ENCODE data around the gene APBA2.
"Not testable (repeated sequence)": the region's sequence is repeated elsewhere in the genome, so short reads cannot be mapped to it uniquely, and the experiment has no call there.

APBA2 gene

DNA sequence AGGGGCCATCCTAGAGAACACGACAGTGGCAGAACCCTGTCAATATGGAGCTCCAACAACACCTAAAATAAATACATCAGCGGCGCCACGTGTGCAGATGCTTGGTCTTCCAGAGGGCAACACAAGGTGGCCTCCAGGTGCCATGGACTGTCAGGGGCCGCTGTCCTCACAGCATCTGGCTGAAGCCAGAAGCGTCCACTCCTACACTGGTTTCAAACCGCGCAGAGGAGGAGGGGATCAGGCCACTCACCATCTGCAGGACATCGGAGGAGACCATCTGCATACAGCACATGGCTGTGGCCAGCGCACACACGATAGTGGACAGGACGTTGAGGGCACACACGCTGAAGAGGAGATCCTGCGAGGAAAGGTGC lies 265.7 kb downstream of the APBA2 start:
- Histone ChIP-seq H3K36me3 (ENCODE audit: insufficient read depth, low read length) (no peaks in the 10 kb centered on the region), H3K27ac (ENCODE audit: low read length) (no peak overlapping the region), H3K4me2 (ENCODE audit: insufficient read depth, low read length) (no peak overlapping the region), H3K4me1 (ENCODE audit: insufficient read depth, low read length) (no peaks in the 10 kb centered on the region), H3K9me3 (ENCODE audit: insufficient read depth, low read length, severe bottlenecking) (no peaks in the 10 kb centered on the region), H3K4me3 (ENCODE audit: low read depth in 1 of 2, low read length in 2 of 2) (no peak overlapping the region), H3K79me2 (ENCODE audit: insufficient read depth, low read length) (no peaks in the 10 kb centered on the region), H4K20me1 (ENCODE audit: insufficient read depth, low read length) (no peaks in the 10 kb centered on the region), H2AFZ (ENCODE audit: low read depth, low read length) (no peak overlapping the region), H3K27me3 (ENCODE audit: insufficient read depth, low read length, poor library complexity) (no peaks in the 10 kb centered on the region), H3K9ac (ENCODE audit: low read depth, low read length) (no peak overlapping the region)
- ATAC-seq (ENCODE audit: insufficient read depth, low read depth) (no peak), DNase-seq (no peak)
- TF ChIP-seq EZH2 (IDR thresholded peaks at IDR 0.05; ENCODE audit: borderline replicate concordance, low read depth, low read length, severe bottlenecking), result no peak

DNA sequence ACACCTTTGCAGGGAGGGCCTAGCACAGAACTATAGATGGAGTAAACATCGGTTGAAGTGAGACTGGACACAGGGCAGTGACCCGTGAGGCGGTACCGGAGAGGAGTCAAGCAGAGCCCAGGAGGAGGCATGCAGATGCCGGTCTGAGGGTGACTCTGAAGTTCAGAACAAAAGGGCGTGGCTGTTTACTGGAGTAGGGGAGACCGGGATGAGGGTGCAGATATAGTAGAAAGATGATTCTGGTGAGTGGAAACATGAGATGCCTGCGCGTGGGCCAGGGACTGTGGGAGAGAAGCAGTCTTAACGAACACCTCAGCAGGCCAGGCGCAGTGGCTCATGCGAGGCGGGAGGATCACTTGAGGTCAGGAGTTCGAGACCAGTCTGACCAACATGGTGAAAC lies 270.7 kb downstream of the APBA2 start:
- no peak for TF ChIP-seq CTCF (IDR thresholded peaks at IDR 0.05; ENCODE audit: borderline replicate concordance, extremely low read depth, low read length, poor library complexity, severe bottlenecking)
- TF ChIP-seq EZH2 (IDR thresholded peaks at IDR 0.05; ENCODE audit: borderline replicate concordance, low read depth, low read length, severe bottlenecking), result no peak
- DNase-seq (no peak), ATAC-seq (ENCODE audit: insufficient read depth, low read depth) (no peak)
- no peak overlapping the region for H3K4me2 ChIP-seq (ENCODE audit: insufficient read depth, low read length)
- H2AFZ ChIP-seq (ENCODE audit: low read depth, low read length), result no peak overlapping the region
- no peaks in the 10 kb centered on the region for H3K79me2 ChIP-seq (ENCODE audit: insufficient read depth, low read length)
- H3K4me1 ChIP-seq (ENCODE audit: insufficient read depth, low read length), result no peaks in the 10 kb centered on the region
- H3K36me3 ChIP-seq (ENCODE audit: insufficient read depth, low read length), result no peaks in the 10 kb centered on the region
- no peak overlapping the region for H3K9ac ChIP-seq (ENCODE audit: low read depth, low read length)
- no peaks in the 10 kb centered on the region for H3K27me3 ChIP-seq (ENCODE audit: insufficient read depth, low read length, poor library complexity)
- no peak overlapping the region for H3K27ac ChIP-seq (ENCODE audit: low read length)
- H3K9me3 ChIP-seq (ENCODE audit: insufficient read depth, low read length, severe bottlenecking), result no peaks in the 10 kb centered on the region
- H3K4me3 ChIP-seq (ENCODE audit: low read depth in 1 of 2, low read length in 2 of 2), result no peak overlapping the region
- no peaks in the 10 kb centered on the region for H4K20me1 ChIP-seq (ENCODE audit: insufficient read depth, low read length)

DNA sequence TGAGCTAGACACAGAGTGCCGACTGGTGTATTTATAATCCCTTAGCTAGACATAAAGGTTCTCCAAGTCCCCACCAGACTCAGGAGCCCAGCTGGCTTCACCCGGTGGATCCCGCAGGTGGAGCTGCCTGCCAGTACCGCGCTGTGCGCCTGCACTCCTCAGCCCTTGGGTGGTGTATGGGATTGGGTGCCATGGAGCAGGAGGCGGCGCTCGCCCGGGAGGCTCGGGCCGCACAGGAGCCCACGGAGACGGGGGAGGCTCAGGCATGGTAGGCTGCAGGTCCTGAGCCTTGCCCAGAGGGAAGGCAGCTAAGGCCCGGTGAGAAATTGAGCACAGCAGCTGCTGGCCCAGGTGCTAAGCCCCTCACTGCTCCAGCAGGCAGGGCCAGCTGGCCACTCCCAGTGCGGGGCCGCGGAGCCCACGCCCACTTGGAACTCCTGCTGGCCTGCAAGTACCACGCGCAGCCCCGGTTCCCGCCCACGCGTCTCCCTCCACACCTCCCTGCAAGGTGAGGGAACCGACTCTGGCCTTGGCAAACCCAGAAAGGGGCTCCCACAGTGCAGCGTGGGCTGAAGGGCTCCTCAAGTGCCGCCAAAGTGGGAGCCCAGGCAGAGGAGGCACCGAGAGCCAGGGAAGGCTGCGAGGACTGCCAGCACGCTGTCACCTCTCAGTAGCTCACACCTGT lies 274.1 kb downstream of the APBA2 start:
- H3K79me2 ChIP-seq (ENCODE audit: insufficient read depth, low read length), result no peaks in the 10 kb centered on the region
- H3K4me3 ChIP-seq (ENCODE audit: low read depth in 1 of 2, low read length in 2 of 2), result no peak overlapping the region
- H3K4me2 ChIP-seq (ENCODE audit: insufficient read depth, low read length), result no peak overlapping the region
- TF ChIP-seq EZH2 (IDR thresholded peaks at IDR 0.05; ENCODE audit: borderline replicate concordance, low read depth, low read length, severe bottlenecking) (no peak), CTCF (IDR thresholded peaks at IDR 0.05; ENCODE audit: borderline replicate concordance, extremely low read depth, low read length, poor library complexity, severe bottlenecking) (no peak)
- H3K9ac ChIP-seq (ENCODE audit: low read depth, low read length), result no peak overlapping the region
- H3K4me1 ChIP-seq (ENCODE audit: insufficient read depth, low read length), result no peaks in the 10 kb centered on the region
- ATAC-seq (ENCODE audit: insufficient read depth, low read depth), result no peak
- no peaks in the 10 kb centered on the region for H3K36me3 ChIP-seq (ENCODE audit: insufficient read depth, low read length)
- no peak overlapping the region for H3K27ac ChIP-seq (ENCODE audit: low read length)
- no peaks in the 10 kb centered on the region for H3K27me3 ChIP-seq (ENCODE audit: insufficient read depth, low read length, poor library complexity)
- no peak for DNase-seq
- H2AFZ ChIP-seq (ENCODE audit: low read depth, low read length), result no peak overlapping the region
- no peaks in the 10 kb centered on the region for H3K9me3 ChIP-seq (ENCODE audit: insufficient read depth, low read length, severe bottlenecking)
- no peaks in the 10 kb centered on the region for H4K20me1 ChIP-seq (ENCODE audit: insufficient read depth, low read length)

- TF ChIP-seq EZH2 (IDR thresholded peaks at IDR 0.05; ENCODE audit: borderline replicate concordance, low read depth, low read length, severe bottlenecking) (no peak), CTCF (IDR thresholded peaks at IDR 0.05; ENCODE audit: borderline replicate concordance, extremely low read depth, low read length, poor library complexity, severe bottlenecking) (no peak)
- no peak for ATAC-seq (ENCODE audit: insufficient read depth, low read depth)
- Histone ChIP-seq H3K4me1 (ENCODE audit: insufficient read depth, low read length) (no peaks in the 10 kb centered on the region), H3K27me3 (ENCODE audit: insufficient read depth, low read length, poor library complexity) (no peaks in the 10 kb centered on the region), H4K20me1 (ENCODE audit: insufficient read depth, low read length) (no peaks in the 10 kb centered on the region), H2AFZ (ENCODE audit: low read depth, low read length) (no peak overlapping the region), H3K4me3 (ENCODE audit: low read depth in 1 of 2, low read length in 2 of 2) (no peak overlapping the region), H3K36me3 (ENCODE audit: insufficient read depth, low read length) (no peaks in the 10 kb centered on the region), H3K9me3 (ENCODE audit: insufficient read depth, low read length, severe bottlenecking) (no peaks in the 10 kb centered on the region), H3K79me2 (ENCODE audit: insufficient read depth, low read length) (no peaks in the 10 kb centered on the region), H3K4me2 (ENCODE audit: insufficient read depth, low read length) (no peak overlapping the region), H3K9ac (ENCODE audit: low read depth, low read length) (no peak overlapping the region), H3K27ac (ENCODE audit: low read length) (no peak overlapping the region)
- no peak for DNase-seq
Observed at GRCh38 chr15:29162411-29162810, 276.6 kb downstream of the APBA2 start.

DNA sequence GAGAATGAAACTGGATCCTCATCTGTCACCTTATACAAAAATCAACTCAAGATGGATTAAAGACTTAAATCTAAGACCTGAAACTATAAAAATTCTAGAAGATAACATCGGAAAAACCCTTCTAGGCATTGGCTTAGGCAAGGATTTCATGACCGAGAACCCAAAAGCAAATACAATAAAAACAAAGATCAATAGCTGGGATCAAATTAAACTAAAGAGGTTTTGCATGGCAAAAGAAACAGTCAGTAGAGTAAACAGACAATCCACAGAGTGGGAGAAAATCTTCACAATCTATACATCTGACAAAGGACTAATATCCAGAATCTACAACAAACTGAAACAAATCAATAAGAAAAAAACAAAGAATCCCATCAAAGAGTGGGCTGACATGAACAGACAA lies 281.3 kb downstream of the APBA2 start:
- not testable (repeated sequence) for H3K27ac ChIP-seq (ENCODE audit: low read length); H3K4me3 ChIP-seq (ENCODE audit: low read depth in 1 of 2, low read length in 2 of 2); H3K4me1 ChIP-seq (ENCODE audit: insufficient read depth, low read length); H3K36me3 ChIP-seq (ENCODE audit: insufficient read depth, low read length); ATAC-seq (ENCODE audit: insufficient read depth, low read depth); H3K9ac ChIP-seq (ENCODE audit: low read depth, low read length); H4K20me1 ChIP-seq (ENCODE audit: insufficient read depth, low read length); H3K9me3 ChIP-seq (ENCODE audit: insufficient read depth, low read length, severe bottlenecking); H3K4me2 ChIP-seq (ENCODE audit: insufficient read depth, low read length); DNase-seq; H2AFZ ChIP-seq (ENCODE audit: low read depth, low read length); H3K27me3 ChIP-seq (ENCODE audit: insufficient read depth, low read length, poor library complexity); H3K79me2 ChIP-seq (ENCODE audit: insufficient read depth, low read length)

Measured in DND-41 (cell line).